Muscle of back (tissue), 10 donors: Measurements from ENCODE around the gene C11orf54. TPM values are rescaled to one million over a fixed set of nuclear protein-coding genes. Genes with fewer than 3 reads are reported as not detected.

ENCODE experiments used
- polyA plus RNA-seq, 10 donors: library from polyadenylated mRNA; unstranded; fragments of 120-200 nt; gene quantifications; one replicate each; pipeline ENCODE4 v1.2.1, GENCODE V29; 2013; ENCODE audit not compliant: insufficient read length in 10 of 10

C11orf54 gene
- polyA plus RNA-seq, 10 donors, result 21.0 to 48.4 (median 35.8) TPM

Other genes with a start within 250 kb of the C11orf54 start
- 10 to 100 TPM in 5 of 10 donors, 1 to 10 TPM in 5; 6.5 to 17.5 (median 10.3) TPM for gene SMCO4, start 198.3 kb upstream of the C11orf54 start, polyA plus RNA-seq
- gene CEP295, start 80.0 kb upstream of the C11orf54 start, polyA plus RNA-seq, result 10 to 100 TPM in 7 of 10 donors, 1 to 10 TPM in 3; 7.6 to 13.1 (median 10.6) TPM
- gene TAF1D, start 177 bp upstream of the C11orf54 start, polyA plus RNA-seq, result 100 to 1,000 TPM in 7 of 10 donors, 10 to 100 TPM in 3; 82.7 to 159 (median 108) TPM
- gene MED17, start 42.6 kb downstream of the C11orf54 start, polyA plus RNA-seq, result 10 to 100 TPM; 19.1 to 32.4 (median 23.2) TPM
- gene VSTM5, start 108.9 kb downstream of the C11orf54 start, polyA plus RNA-seq, result under 1 TPM; 0.16 to 0.72 (median 0.44) TPM